GM19463 (cell line): ENCODE data around the gene IMPG2.
"Not testable (repeated sequence)": the region's sequence is repeated elsewhere in the genome, so short reads cannot be mapped to it uniquely, and the experiment has no call there.

Experiments
- ATAC-seq: cut with Tn5 transposase; IDR thresholded peaks from one replicate; pipeline ENCODE4 v1.9.1; 2021; ENCODE audit warnings: mild to moderate bottlenecking, moderate library complexity; ENCODE audit not compliant: unreplicated experiment

IMPG2 gene

DNA sequence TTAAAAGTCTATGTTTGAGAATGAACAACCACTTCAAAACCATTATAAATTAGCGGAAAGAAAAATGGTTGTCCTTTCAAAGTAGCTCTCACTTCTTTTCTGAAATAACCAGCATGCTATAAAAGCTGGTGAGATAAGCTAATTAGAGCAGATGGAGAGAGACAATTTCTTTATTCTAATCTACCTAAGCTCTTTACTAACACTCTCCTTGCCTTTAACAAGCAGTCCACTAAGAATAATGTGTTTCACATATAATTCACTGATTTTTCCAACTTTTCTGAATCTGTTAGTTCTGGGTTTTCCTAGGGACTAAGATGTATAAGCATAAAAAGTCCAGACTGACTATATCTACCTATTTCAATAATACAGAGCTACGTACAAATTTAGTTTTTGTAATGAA, at the start of gene IMPG2:
Gene IMPG2 (minus strand): TSS at position 101 of the 400 bp plus-strand sequence. CDS start 203 bp downstream, outside the sequence.
- ATAC-seq: no peak

DNA sequence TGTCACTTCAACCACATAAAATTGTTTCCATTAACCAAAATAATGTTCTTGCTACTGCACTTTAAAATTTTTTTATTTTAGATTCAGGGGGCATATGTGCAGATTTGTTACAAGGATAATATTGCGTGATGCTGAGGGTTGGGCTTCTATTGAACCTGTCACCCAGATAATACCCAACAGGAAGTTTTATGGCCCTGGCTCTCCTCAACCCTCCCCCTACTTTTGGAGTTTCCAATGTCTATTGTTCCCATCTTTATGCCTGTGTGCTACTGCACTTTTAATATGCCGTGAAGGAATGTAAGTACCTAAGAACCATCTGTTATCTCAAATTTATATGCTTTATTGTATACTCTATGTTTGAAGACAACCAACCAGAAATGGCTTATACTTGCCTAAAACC, 42.0 kb upstream of the IMPG2 start:
- ATAC-seq: no peak

DNA sequence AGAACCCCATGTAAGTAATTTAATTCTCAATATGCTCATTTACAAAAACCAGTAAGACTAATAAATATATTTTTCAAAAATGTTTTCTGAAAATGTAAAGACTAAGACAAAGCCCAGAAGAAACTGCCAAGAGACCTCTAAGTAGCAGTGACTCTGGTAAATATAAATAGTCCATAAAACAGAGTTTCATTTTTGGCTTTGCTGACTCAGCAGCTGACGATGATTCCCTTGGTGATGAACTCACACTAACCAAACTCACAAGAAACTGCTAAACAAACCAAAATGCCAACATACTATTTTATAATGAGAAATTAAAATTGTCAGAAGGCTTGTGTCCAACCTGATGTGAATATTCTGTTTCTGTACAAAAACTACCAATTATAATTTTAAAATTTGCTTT, 31.5 kb upstream of the IMPG2 start:
- no peak for ATAC-seq

DNA sequence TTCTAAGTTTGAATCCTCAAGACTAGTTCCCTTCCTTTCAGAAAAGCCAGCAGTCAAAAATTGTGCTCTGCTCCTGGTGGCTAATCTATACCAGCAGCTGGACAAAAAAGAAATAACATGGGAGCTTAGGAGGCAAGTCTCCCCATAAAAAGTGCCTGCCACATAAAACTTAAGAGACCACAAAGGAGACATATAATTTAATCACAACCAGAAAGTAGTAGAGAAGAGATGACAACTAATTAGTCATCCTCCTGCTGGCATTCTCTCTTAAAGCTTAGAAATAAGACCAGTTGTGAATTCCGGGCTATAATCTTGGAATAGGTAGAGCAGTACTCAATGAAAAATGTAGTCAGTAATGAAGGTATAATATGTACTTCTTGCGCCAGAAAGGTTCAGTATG, 20.2 kb upstream of the IMPG2 start:
- no peak for ATAC-seq

DNA sequence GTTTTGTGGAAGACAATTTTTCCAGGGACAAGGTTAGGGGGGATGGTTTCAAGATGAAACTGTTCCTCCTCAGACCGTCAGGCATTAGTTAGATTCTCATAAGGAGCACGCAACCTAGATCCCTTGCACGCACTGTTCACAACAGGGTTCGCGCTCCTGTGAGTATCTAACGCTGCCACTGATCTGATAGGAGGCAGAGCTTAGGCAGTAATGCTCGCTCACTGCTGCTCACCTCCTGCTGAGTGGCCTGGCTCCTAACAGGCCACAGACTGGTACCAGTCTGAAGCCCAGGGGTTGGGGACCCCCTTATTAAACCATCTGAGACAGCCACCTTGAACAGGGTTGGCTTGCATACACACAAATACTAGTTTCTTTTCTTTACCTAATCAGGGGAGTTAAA, 13.5 kb upstream of the IMPG2 start:
- no peak for ATAC-seq

DNA sequence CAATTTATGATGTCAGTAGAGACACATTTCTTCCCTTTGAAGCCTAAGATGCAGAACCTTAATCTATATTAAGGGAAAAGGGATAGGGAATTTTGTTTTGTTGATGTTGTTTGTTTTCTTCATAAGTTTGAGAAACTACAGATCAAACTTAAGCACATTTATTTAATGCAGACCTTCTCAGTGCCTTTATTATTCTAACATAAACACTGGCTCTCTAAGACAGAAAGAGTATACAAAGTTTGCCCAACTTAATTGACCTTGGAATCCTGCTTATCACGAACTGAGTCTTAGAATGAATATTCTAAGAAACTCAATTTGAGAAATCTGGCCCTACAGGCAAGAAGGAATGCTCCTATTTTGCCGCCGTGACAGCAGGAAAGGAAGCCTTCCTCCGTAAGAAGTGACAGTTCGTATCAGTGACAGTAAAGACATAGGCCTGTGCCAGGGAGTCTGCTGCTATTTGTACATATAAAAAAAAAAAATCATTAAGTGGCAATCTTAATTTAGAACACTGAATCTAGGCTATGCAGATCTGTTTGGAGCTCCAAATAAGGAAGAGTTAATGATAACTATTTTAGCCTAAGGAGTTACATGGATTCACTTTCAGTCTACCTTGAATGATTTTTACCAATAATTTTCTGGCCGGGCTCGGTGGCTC, 8.8 kb upstream of the IMPG2 start:
- no peak for ATAC-seq

DNA sequence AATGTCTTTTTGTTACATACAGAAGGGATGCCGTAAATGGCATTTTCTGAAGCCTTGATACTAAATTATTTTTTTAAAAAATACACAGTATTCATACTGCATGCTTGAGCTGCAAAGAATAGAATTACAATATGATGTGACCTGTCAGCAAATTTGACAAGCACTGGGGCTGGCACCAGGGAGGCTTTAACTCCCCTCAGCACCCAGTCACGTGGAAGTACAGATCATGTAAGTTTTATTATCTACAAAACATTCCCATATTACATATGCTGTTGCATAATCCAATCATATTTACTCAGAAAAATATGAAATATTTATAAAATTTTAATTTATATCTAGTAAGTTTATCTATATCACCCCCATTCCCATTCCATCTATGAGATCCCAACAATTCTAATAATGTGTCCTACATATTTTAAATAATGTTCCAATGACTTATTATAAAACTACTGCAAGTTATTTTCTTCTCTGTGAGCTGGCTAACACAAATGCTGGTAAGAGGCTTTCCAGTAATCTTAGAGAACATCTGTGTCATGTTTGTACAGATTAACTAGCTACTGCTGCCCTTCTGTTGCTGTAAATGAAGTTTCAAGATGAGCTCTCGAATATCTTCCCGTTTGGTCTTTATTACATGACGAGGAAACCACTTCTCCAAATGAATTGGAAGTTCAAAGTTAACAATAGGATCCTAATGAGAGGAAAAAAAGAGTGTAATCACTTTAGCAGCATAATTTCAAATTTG, 5.2 kb upstream of the IMPG2 start:
- ATAC-seq: no peak

DNA sequence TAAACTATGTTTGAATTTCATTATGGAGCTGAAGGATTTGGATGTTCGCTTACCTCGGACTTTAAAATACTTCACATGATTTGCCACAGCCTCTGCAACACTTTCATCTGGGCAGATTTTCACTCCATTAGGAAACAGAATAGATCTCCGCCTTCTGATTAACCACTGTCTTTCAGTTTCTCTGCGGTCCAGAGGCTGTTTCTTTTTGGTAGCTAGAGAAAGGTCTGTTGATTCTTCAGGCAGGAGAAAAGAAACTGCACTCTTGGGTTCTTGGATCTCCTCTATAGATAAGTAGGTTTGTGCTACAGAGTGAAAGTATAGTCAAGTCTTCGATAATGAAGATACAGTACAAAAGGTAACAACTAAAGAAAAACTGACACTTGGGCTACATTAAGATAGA, 844 bp downstream of the IMPG2 start:
- no peak for ATAC-seq

DNA sequence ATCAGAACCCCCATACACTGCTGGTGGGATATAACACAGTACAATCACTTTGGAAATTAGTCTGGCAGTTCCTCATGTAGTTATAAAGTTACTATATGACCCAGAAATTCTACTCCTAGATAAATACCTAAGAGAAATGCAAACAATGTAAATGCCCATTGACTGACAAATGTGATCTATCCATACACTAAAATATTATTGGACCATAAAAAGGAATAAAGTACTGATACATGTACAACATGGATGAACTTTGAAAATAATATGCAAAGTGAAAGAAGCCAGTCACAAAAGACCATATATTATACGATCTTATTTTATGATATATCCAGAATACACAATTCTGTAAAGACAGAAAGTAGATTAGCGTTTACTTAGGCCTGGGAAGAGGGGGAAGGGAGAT, 7.8 kb downstream of the IMPG2 start:
- ATAC-seq: no peak

DNA sequence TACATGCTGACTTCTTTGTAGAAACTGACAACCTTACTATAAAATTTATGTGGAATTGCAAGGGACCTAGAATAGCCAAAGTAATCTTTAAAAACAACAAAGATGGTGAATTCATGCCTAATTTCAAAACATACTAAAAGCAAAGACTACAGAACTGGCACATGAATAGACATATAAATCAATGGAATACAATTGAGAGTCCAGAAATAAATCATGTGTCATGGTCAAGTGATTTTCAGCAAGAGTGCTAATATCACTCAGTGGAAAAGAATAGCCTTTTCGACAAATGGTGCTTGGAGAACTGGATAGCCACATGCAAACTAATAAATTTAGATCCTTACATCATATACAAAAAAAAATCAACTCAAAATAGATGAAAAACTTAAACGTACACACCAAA, 8.7 kb downstream of the IMPG2 start:
- no peak for ATAC-seq

DNA sequence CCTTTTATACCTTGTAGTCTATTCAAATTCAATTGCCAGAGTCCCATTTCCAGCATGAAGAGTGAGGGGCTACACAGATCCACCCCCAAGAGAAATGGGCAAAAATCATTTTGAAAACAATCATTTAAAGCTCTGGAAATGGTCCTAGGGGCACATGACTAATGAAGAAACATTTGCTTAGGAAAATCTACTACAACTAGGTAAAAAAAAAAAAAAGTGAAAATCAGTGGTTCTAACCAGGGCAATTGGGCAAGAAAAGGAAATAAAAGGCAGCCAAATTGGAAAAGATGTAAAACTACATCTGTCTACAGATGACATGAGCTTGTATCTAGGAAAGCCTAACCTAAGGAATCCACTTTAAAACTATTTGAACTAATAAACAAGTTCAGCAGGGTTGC, 9.4 kb downstream of the IMPG2 start:
- no peak for ATAC-seq

DNA sequence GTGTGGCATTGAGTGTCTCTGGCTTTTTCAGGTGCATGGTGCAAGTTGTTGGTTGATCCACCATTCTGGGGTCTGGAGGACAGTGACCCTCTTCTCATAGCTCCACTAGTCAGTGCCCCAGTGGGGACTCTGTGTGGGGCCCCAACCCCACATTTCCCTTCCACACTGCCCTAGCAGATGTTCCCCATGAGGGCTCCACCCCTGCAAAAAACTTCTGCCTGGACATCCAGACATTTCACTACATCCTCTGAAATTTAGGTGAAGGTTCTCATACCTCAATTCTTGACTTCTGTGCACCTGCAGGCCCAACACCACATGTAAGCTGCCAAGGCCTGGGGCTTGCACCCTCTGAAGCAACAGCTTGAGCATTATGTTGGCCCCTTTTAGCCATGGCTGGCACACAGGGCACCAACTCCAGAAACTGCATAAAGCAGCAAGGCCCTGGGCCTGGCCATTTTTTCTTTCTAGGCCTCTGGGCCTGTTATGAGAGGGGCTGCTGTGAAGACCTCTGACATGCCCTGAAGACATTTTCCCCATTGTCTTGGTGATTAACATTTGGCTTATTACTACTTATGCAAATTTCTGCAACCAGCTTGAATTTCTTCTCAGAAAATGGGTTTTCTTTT, 12.1 kb downstream of the IMPG2 start:
- ATAC-seq: not testable (repeated sequence)

DNA sequence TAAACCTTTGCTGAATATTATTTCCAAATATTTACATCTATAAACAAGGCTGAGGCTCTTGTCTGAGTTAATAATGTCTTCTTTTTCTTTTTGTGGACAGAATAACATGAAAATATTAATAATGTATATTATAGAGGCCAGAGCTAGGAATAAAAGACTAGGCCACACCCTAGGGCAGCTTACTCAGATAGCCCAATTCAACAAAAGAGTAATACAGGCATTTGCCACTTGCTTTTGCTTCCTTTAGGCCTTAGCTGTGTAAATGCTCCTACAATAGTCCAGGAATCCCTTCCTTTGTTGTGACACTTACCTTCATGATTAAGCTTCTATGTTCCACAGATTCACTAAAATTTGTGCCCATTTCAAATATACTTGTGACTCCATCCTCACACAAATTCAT, 16.5 kb downstream of the IMPG2 start:
- ATAC-seq: no peak

DNA sequence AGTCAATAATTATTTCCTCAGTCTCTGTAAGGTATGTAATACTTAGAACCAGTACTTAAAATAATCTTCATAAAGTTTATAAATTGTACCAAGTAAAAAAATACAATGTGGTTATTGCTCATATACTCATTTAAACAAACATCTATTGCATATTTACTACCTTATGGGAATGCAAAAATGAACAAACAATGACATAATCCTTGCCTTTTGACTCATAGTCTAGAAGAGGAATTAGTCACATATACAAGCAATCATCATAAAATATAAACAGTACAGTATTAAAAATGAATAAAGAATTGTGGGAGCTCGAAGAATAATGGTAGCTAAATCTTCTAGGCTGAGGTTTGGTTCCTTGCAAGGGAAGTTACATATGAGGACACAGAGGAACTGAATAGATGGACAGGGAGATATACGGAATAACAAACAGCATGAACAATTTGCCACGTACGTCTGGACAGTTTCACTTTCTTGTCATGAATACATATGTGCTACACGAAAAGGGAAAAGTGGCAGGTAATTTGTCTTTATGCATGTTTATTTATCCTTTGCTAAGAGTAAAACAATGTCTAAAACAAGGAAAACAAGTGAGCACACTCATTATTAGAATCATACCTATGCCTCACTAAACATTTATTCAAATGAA, 17.2 kb downstream of the IMPG2 start:
- ATAC-seq: no peak

DNA sequence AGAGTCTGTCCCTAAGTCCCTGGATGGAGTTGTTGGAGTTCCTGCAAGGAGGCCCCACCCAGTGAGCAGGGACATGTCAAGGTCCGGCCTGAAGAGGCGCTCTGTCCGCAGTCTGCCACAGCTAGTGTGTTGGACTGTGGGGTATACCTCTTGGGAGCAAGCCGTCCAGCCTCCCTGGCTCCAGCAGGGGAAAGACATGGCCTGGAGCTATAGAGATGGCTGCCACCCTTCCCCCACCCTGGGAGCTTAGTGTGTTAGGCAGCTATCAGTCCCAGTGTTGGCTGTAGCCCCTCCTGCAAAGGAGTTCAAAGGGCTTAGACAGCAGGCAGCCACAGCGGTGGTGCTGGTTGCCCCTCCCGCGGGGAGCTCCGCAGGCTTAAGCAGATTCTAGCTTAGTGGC, 20.3 kb downstream of the IMPG2 start:
- no peak for ATAC-seq

DNA sequence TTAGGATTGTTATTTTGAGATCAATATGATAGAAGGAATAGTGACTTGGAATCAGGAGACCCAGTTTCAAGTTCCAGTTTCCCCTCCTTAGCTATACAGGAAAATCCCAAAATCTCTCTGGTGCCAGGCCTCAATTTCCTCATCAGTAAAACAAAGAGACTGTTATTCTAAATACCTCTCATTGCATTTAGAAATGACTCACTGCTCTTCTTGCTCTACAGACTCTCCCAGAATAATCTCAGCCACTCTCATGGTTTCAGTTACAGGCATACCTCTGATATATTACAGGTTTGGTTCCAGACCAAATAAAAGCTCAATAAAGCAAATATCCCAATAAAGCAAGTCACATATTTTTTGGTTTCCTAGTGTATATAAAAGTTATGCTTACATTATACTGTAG, 28.3 kb downstream of the IMPG2 start:
- no peak for ATAC-seq

DNA sequence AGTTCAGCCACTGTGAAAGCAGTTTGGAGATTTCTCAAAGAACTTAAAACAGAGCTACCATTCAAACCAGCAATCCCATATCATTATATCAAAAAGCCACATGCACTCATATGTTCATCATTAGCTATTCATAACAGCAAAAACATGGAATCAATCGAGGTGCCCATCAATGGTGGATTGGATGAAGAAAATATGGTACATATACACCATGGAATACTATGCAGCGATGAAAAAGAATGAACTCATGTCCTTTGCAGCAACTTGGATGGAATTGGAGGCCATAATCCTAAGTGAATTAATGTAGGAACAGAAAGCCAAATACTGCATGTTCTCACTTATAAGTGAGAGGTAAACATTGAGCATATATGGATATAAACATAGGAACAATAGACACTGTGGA, 32.1 kb downstream of the IMPG2 start:
- ATAC-seq: no peak

DNA sequence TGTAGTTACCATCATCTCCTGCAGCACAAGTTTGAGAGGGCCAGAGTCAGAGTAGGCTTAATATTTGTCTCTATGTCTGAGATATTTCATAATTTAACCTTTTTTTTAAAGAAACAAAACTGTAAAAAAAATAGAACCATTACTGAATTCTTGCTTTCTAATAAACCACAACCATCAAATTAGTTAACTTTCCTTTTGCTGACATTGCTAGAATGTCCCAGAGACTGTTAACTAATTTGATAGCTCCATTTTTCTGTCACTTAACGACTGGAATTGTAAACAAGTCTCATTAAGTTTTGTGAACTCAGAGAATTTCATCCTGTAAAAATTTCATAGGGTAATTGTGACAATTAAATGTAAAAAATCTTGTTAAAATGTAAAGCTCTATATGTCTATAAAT, 35.6 kb downstream of the IMPG2 start:
- no peak for ATAC-seq

DNA sequence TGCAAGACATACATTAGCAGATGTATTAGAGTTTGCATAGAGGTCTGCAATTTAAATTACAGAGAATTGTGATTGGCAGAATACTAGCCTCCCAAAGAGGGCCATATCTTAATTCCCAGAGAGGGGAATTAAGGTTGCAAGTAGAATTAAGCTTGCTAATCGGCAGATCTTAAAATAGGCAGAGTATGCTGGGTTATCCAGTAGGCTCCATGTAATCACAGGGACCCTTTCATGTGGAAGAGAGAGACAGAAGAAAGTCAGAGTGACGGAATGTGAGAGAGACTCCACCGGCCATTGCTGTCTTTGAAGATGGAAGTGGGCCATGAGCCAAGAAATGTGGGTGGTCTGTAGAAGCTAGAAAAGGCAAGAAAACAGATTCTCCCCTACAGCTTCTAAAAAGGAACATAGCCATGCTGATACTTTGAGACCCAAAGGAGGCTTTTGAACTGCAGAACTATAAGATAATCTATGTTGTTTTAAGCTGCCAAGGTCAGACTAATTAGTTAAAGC, 38.8 kb downstream of the IMPG2 start:
- no peak for ATAC-seq

DNA sequence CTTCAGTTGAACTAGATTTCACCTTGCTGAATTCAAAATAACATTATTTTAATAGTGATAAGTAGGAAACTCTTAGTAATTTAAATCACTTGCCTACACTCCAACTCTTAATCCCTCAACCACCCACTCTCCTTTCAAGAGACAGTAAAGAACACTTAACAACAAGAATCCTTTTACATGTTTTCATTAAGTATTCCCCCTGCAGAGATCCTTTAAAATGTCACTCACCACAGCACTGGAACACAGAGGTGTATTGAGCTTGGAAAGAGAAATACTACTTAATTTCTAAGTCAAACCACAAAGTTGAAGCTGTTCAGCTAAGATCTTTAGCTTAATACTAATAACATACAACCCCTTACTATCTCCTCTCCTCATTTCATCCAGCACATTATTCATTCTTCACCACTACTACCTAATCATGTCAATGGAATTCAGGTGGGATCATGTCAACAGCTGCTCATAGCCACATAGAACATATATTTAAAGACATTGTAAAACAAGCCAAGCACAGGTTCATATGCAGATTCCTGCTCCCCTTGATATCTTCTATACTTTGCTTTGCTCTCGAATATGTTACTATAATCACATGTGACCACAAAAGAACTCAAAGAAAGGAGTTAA, 40.5 kb downstream of the IMPG2 start:
- no peak for ATAC-seq

DNA sequence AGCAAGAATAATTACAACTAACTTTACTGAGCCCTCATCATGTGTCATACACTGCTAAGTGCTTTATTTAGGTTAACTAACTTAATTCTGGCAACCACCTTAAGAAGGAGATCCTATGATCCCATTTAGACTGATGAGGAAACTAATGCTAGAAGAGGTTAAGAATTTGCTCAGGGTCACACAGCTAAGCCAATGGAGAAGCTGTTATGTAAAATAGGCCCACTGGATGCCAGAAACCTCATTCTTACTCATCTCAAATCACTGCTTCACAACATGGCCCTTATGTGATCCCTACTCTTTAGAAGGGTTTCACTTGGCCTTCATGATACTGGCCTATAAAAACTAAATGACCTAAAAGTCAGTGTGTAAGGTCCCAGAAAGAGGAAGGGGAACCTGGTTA, 41.2 kb downstream of the IMPG2 start:
- ATAC-seq: no peak
